ENCODE results near the gene FARP1.
A peak's percentile ranks its signal among the peaks of the same experiment; 100 is the strongest.

Gene FARP1

GRCh38 chr13:98447881-98448641 is 305.2 kb downstream of the FARP1 start:
- DNase-seq: peak in 12 of 14 donors; percentile 17 to 71 (median 47)

- DNase-seq: no peak
Observed at GRCh38 chr13:98448642-98448928, 305.7 kb downstream of the FARP1 start.

DNA sequence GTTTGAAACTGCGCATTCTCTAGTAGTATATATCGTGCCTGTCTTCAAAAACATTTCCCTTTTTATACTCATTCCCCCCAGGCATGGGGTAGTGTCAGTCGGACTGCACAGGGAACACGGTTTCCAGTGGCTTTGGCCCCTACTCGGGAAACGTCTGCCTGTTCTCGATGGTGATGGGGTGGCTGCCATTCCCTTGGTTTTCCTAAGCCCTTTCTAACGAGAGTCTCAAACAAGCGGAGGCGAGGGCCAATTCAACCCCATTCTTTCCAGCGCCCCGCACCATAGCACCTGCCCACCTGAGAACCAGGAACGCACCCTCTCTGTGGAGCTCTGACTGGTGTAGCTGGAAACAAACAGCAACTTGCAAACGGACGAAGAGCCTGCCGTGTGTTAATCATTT is 306.4 kb downstream of the FARP1 start:
- DNase-seq: no peak

- no peak for DNase-seq
Observed at GRCh38 chr13:98450026-98450425, 307.1 kb downstream of the FARP1 start.

- DNase-seq: peak in 11 of 14 donors; percentile 12 to 79 (median 48)
Observed at GRCh38 chr13:98450539-98451111, 307.7 kb downstream of the FARP1 start.

DNA sequence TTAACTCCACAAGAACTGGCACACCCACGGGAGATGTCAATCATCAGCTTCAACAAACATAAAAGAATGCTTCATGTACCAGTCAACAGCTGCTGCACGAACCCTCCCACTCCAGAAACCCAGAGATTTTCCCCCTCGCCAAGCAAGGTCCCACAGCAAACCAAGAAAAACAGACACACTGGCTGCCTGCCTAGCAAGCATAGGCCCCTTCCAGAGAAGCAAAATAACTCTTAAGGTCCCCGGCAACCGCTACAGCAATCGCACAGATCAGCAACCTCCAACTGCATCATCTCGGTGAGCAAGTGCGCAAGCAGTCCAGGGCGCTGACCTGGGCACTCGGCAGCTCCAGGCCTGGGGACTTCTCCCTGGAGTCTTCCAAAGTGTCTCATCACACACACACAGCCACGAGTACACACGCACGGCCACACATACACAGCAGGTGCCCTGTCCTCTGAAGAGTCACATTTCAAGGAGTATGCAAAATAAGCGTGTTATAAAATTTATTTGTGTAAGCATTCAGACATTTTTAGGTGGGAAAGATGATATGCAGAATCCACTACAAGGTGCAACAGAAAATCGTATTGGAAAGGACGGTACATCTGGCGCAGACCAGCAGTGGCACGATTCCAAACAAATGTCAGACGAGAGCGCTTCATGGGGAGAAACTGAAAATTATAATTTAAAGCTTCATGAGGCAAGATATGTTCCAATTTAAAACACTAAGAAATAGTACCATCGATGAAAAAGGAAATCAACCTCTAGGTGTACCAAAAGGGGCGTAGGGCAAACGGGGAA is 309.0 kb downstream of the FARP1 start:
- peak in 9 of 14 donors; percentile 16 to 52 (median 31) for DNase-seq

DNA sequence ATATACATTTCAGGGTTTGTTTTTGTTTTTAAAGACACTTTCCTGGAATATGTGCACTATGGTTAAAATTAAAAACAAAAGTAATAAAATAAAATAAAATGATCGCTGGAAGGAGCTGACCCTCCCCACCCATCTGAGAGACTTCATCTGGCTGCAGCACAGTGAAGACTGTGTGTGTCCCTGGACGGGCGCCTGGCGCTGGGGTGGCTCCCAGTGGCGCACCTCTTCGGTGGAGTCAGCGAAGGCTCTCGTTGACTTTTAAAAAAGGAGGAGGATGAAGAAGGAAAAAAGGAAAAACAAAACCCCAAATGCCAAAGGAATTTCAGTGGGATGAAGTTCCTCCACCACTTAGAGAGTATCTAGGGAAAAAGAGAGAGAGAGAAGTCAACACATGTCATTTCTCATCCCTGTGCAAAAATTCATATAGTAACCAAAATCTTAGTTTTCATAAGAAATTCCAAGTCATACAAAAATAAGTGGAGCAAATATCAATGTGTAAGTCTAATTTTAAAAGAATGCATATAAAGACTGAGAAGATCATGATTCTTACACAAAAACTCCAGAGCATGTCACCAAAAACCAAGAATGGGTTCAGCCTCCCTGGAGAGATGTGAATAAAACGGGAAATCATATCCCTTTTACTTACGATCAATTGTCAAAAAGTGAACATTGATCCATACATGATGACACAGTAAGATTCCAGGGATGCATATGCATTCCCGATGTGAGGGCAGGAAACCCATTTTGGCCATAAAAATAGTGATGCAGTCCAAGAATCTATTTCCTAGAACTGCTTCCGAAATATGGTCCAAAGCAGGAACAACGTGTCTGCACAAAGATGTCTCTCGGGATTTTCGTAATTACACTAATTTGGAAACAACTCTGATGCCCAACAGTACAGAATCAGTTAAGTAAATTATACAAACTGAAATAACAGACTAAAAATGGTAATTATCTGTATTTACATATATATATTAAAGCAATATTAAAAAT is 310.3 kb downstream of the FARP1 start:
- peak in 1 of 14 donors; percentile 67 for DNase-seq

DNA sequence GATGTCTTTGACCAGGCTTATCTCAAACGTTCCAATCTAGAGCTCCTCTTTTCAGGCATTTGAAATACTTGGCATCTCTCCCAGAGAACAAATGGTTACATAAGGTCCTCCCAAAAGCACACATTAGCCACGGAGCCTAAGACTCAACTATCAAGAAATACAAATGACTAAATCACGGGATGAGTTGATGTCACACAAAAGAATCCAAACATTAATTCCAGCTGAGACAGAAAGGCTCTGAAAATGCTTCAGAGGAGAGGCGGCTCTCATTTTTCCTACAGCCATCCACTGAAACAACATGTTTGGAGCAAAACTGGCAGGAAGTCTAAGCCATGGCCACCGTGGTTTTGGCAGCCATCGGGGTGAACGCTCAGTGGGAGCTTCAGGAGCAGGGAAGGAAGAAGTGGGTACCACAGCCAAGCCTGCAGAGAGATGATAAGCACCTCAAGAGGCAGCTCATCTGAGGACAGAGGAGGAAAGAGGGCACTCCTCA is 311.5 kb downstream of the FARP1 start:
- DNase-seq: peak in 5 of 14 donors; percentile 8 to 98 (median 26)

DNA sequence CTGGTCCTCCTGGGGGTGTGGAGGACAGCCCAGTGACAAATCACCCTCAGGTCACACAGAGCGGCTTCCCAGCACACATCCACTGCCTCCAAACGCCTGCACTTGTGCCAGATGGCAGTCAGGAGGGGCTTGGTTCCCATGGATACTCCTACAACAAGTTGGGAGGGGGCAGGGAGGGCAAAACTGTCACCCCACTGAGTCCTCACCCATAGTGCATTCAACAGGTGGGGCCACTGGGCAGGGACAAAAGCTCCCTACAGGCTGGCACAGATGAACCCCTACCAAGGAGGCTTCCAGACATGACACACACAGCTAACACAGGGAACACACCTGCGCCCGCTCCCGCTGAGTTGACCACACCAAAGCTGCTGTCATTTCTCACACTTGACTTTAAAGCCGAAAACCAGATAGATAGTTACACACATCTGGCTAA is 313.5 kb downstream of the FARP1 start:
- peak in 1 of 14 donors; percentile 25 for DNase-seq

DNA sequence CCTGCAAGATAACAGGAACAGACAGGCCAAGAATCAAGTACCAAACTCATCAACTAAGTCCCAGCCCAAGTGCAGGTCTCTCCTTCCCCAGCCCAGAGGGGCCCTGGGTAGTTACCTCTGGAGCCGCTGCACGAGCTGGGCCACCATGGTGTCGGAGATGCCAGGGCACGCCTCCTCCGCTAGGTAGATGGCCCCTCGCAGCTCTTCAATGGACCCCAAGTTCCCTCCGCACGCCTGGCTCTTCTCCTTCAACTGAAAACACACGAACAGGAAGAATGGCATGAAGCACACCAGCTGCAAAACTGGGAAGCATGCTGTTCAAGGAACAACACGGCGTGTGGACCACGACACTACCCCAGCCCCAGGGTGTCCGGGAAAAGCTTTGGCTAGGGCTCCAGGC is 314.2 kb downstream of the FARP1 start:
- no peak for DNase-seq

DNA sequence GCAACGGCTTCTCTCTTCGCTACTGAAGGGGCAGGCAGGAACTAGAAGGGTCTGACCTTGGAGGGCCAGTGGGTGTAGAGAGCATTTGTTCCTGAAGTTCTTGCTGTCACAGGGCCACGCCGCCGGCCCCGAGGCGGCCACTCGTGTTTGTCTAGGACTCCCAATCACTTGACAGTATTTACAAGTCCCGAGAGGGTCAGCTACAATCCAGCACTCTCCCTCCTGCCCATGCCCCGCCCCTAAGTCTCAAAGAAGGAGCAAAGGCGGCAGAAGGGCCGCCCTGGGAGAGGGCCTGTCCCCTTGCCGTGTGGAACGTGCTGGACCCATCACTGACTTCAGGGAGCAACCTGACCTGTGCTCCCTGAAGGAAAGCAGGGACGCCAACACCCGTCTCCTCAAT is 315.5 kb downstream of the FARP1 start:
- DNase-seq: no peak

DNA sequence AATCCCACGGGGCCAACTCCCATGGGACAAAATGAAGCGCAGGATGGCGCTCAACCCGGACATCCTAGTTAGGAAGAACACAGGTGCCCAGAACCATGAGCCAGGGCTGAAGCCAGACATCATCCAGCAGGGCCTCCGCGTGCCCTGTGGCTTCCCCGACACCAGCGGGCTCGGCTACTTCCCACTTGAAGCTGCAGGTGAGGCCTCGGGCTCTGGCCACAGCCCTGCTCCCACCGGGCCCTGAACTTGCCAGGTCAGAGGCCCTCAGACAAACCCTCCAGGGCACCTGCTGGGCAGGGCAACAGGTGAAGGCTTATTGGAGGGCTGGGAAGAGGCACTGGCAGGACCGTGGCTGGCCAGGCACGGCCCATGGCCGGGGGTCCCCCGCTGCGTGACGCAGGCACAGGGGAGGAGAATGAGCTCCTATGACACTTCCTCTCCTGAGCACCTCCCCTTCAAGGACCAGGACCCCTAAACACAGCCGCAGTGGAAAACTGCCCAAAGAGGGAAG is 316.3 kb downstream of the FARP1 start:
- no peak for DNase-seq

DNA sequence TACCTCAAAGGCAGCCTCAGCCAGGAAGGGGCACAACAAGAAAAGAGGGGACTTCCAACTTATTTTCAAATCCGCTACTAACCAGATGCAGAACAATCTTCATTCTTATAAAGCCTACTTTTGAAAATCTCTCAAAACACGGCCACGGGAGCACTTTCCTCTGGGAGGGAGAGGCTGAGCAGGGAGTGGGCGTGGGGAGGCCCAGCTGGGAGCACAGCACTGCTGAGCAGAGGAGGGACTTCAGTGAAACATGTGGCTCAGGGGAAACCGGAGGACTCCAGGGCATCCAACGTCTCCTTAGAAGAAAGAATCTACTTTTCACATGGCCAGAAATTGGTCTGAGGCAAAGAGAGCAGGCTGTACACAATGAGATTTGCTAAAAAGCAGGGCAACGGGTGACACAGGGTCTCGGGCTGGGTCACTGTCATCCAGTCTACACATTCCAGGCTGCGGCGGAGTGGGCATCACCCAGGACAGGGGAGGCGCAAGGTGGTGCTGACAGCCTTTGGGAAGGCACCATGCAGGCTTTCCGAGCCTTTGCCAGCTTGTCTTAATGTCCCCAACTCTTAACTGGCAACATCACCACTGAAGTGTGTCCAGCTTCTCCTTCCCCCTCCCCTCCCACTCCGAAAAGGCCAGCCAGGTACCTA is 317.0 kb downstream of the FARP1 start:
- DNase-seq: no peak

GRCh38 chr13:98460516-98460915 is 317.6 kb downstream of the FARP1 start:
- no peak for DNase-seq

- DNase-seq: peak in 1 of 14 donors; percentile 36
Observed at GRCh38 chr13:98461486-98462240, 318.8 kb downstream of the FARP1 start.

DNA sequence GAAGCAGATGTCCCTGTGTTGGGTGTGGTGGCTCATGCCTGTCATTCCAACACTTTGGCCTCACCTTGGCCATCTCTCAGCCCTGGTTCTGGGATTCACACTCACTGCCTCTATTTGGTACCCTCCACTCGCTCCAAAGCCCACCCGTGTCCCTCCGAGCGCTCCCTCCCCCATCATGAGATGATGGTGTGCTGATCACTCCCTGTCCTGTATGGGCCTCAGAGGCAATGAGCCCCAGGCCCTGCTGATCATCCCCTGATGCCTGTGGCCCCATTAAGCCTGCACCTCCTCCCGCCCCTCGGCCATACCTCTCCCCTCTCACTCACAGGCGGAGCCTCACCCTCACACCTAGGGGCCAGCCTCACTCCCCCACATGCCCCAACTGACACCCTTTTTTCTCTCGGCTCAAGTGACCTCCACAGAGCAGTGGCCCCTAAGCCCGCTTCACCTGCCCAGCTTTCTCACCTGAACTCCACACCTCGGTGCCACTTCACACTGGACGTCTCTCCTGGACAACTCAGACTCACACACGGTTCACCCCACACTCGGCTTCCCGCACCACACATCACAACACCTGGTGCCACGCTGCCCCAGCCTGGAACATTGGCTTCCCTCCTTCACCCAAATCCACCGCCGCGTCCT is 319.5 kb downstream of the FARP1 start:
- no peak for DNase-seq

- DNase-seq: no peak
Observed at GRCh38 chr13:98462946-98463345, 320.1 kb downstream of the FARP1 start.

GRCh38 chr13:98466634-98467236 is 323.8 kb downstream of the FARP1 start:
- no peak for DNase-seq

DNA sequence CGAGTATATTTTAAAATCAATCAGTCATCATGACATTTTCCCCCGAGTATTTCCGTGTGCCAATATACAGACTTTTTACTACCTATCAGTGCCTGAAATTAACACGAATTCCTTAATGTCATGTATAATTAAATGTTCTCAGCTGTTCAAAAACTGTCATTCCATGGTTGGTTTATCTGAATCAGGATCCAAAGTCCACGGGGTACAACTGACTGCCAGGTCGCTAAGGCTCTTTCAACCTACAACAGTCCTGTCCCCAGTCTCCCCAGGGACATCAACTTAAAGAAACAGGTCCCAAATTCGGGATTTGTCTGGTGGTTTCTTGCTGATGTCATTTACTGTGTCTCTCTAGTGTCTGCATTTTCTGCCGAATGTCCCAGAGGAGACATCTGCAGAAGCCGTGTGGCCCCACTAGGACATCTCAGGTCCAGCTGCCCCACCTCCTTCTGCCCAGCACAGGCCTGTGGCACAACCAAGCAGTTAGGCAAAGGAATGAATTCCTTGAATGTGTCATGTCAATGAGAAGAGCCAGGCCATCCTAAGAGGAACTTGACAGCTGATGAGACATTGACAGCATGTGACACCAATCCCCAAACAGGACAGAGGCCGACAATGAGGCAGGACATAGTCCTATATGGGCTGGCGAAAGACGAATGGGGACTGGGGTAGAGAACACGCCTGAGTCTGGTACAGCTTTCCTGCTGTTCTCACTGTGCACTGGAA is 324.5 kb downstream of the FARP1 start:
- DNase-seq: no peak
